Astrocyte of the spinal cord (primary cell): Measurements from ENCODE around the gene PINK1.

Experiments used
- DNase-seq: peaks from one replicate; pipeline ENCODE4 v3.0.0; 2011; ENCODE audit warnings: low read depth, low spot score
- H3K4me3 ChIP-seq: 2 replicates; pipeline ENCODE4 v1.5.1; 2011; ENCODE audit warnings: low read depth, mild to moderate bottlenecking, low read length, moderate library complexity
- in situ Hi-C: cut with HindIII; loops from 2 replicates; pipeline ENCODE4 v1.10.0; 2017; ENCODE audit warnings: low sequenced_read_pairs
- TF ChIP-seq, protein P1 (sequence below): IDR thresholded peaks from 2 replicates; pipeline ENCODE4 v1.5.1; 2012; ENCODE audit warnings: low read depth, mild to moderate bottlenecking, low read length, inconsistent platforms

The PINK1 gene

DNA sequence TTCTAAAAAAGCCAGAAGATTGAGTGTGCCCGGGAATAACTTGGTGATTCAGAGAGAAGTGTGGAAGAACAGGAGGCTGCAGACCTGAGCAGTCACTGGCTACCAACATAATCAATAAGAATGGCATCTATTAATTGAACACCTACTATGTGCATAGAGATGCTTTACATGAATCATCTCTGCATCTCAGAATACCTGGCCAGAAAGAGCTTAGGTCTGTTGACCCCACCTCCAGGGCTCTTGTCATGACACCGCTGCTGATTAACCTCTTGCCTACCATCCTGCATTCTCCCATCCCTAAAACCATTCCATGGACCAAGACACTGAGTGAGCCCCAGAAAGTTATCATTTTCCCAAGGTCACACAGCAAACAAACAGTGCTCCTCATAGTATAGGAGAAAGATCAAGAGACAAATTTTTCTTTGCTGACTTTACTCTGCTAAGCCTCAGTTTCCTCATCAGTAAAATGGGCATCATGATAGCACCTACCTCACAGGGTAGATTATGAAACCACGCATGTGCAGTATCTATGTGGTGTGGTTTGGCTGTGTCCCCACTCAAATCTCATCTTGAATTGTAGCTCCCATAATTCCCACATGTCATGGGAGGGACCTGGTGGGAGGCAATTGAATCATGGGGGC is 16.3 kb upstream of the PINK1 start:
- DNase-seq = no peak
- TF ChIP-seq, protein P1, sequence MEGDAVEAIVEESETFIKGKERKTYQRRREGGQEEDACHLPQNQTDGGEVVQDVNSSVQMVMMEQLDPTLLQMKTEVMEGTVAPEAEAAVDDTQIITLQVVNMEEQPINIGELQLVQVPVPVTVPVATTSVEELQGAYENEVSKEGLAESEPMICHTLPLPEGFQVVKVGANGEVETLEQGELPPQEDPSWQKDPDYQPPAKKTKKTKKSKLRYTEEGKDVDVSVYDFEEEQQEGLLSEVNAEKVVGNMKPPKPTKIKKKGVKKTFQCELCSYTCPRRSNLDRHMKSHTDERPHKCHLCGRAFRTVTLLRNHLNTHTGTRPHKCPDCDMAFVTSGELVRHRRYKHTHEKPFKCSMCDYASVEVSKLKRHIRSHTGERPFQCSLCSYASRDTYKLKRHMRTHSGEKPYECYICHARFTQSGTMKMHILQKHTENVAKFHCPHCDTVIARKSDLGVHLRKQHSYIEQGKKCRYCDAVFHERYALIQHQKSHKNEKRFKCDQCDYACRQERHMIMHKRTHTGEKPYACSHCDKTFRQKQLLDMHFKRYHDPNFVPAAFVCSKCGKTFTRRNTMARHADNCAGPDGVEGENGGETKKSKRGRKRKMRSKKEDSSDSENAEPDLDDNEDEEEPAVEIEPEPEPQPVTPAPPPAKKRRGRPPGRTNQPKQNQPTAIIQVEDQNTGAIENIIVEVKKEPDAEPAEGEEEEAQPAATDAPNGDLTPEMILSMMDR = no peak
- in situ Hi-C loops = no loop called here
- H3K4me3 ChIP-seq = no peak overlapping the region

DNA sequence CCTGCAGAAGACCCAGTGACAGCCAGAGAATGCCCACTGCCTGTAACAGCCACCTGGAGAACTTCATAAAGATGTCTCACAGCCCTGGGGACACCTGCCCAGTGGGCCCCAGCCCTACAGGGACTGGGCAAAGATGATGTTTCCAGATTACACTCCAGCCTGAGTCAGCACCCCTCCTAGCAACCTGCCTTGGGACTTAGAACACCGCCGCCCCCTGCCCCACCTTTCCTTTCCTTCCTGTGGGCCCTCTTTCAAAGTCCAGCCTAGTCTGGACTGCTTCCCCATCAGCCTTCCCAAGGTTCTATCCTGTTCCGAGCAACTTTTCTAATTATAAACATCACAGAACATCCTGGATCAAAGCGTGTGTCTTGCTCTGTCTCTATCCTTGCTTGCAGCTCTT is 14.7 kb upstream of the PINK1 start:
- no peak overlapping the region for H3K4me3 ChIP-seq
- TF ChIP-seq, protein P1 = no peak
- no peak for DNase-seq
- in situ Hi-C loops = no loop called here

GRCh38 chr1:20619999-20620398 is 13.3 kb upstream of the PINK1 start:
- in situ Hi-C loops = no loop called here
- H3K4me3 ChIP-seq = no peak overlapping the region
- TF ChIP-seq, protein P1 = no peak
- DNase-seq = no peak

GRCh38 chr1:20621012-20621411 is 12.2 kb upstream of the PINK1 start:
- TF ChIP-seq, protein P1 = no peak
- in situ Hi-C loops = no loop called here
- DNase-seq = no peak
- no peak overlapping the region for H3K4me3 ChIP-seq

GRCh38 chr1:20624709-20625108 is 8.5 kb upstream of the PINK1 start:
- in situ Hi-C loops = no loop called here
- DNase-seq = no peak
- TF ChIP-seq, protein P1 = no peak

DNA sequence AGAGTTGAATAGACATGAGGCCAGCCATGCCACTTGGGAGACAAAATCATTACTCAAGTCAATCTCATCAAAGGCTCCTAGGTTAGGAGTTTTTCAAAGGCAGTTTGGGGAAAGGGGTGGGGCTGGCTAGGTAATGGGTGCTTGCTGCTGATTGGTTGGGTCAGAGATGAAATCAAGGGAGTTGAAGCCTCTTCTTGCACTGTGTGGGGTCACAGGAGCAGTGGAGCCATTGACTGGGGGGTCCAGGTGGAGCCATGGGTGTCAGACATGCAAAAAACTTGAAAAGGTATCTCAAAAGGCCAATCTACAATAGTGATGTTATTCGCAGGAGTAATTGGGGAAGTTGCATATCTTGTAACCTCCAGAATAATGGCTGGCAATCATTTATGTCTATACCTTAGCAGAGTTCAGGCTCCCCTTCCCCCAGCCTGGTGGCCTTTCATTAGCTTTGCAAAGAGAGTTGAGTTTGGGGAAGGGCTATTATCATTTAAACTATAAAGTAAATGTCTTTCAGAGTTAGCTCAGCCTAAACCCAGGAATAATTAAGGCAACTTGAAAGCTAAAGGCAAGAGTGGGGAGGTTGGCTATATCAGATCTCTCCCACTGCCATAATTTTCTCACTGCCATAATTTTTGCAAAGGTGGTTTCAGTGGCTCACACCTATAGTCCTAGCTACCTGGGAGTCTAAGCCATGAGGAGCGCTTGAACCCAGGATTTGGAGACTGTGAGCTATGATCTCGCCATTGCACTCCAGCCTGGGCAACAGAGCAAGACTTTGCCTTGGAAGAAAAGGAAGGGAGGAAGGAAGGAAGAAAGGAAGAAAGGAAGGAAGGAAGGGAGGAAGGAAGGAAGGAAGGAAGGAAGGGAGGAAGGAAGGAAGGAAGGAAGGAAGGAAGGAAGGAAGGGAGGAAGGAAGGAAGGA is 7.8 kb upstream of the PINK1 start:
- DNase-seq = no peak
- in situ Hi-C loops = no loop called here
- TF ChIP-seq, protein P1 = no peak
- no peak overlapping the region for H3K4me3 ChIP-seq

More at GRCh38 chr1:20624709-20625108, 8.5 kb upstream of the PINK1 start:
- H3K4me3 ChIP-seq = no peak overlapping the region
